Activated T-cell treated with anti-CD3 and anti-CD28 coated beads for 4 hours (primary cell): ENCODE measurements around the gene KPNA6.

Experiments used
- DNase-seq: peaks from one replicate; pipeline ENCODE4 v3.0.0-alpha.2; 2020

Gene KPNA6

GRCh38 chr1:32194984-32195383 is 87.1 kb downstream of the KPNA6 start:
- no peak for DNase-seq

- DNase-seq = no peak
These were observed 87.7 kb downstream of the KPNA6 start for GRCh38 chr1:32195531-32195930.

GRCh38 chr1:32195972-32196823 is 88.3 kb downstream of the KPNA6 start:
- no peak for DNase-seq

GRCh38 chr1:32197074-32197473 is 89.2 kb downstream of the KPNA6 start:
- no peak for DNase-seq

- no peak for DNase-seq
These were observed 90.0 kb downstream of the KPNA6 start for GRCh38 chr1:32197837-32198236.

GRCh38 chr1:32198237-32199042 is 90.6 kb downstream of the KPNA6 start:
- no peak for DNase-seq

- no peak for DNase-seq
These were observed 91.3 kb downstream of the KPNA6 start for GRCh38 chr1:32199043-32199716.

- DNase-seq = no peak
These were observed 91.8 kb downstream of the KPNA6 start for GRCh38 chr1:32199717-32200072.

GRCh38 chr1:32200226-32201010 is 92.6 kb downstream of the KPNA6 start, which contains the start of gene CCDC28B:
TSS of gene CCDC28B (plus strand) at chr1:32200595. CDS start at chr1:32201936, 1,341 bp downstream.
- DNase-seq = peak; percentile 34

GRCh38 chr1:32201011-32201855 is 93.4 kb downstream of the KPNA6 start:
- DNase-seq = peak; percentile 65

GRCh38 chr1:32204943-32205361 is 97.1 kb downstream of the KPNA6 start:
- DNase-seq = no peak

- DNase-seq = peak; percentile 78
These were observed 97.8 kb downstream of the KPNA6 start, which contains the start of gene IQCC for GRCh38 chr1:32205401-32206370. TSS of gene IQCC (plus strand) at chr1:32205671. CDS start at chr1:32205682, 11 bp downstream.

GRCh38 chr1:32208469-32208868 is 100.6 kb downstream of the KPNA6 start:
- no peak for DNase-seq

GRCh38 chr1:32208891-32209328 is 101.1 kb downstream of the KPNA6 start, which contains the start of gene DCDC2B:
TSS of gene DCDC2B (plus strand) at chr1:32209089. CDS start at chr1:32209094, 5 bp downstream.
- no peak for DNase-seq

GRCh38 chr1:32215629-32216480 is 108.0 kb downstream of the KPNA6 start:
- peak; percentile 56 for DNase-seq

GRCh38 chr1:32216566-32216965 is 108.7 kb downstream of the KPNA6 start:
- no peak for DNase-seq

- no peak for DNase-seq
These were observed 111.2 kb downstream of the KPNA6 start for GRCh38 chr1:32219022-32219421.

- no peak for DNase-seq
These were observed 113.1 kb downstream of the KPNA6 start for GRCh38 chr1:32220746-32221580.
